H1 (cell line): ENCODE results near the gene CAMTA1. TPM values are rescaled to one million over a fixed set of nuclear protein-coding genes. Genes with fewer than 3 reads are reported as not detected.

Source experiments
- CTCF ChIA-PET: fragments of 300-600 bp; sonication (Branson Sonifier 250); formaldehyde crosslinking; loops from one replicate; lab custom pipeline; 2021; ENCODE audit not compliant: partially characterized antibody; lab: Charles Lee
- POLR2A ChIA-PET: fragments of 300-600 bp; sonication (Branson Sonifier 250); formaldehyde crosslinking; loops from one replicate; lab custom pipeline; 2021; ENCODE audit warnings: inconsistent platforms; ENCODE audit not compliant: partially characterized antibody; lab: Charles Lee
- DNase-seq, 2 experiments: peaks; one replicate each; pipeline versions ENCODE4 v3.0.0 to v3.0.0-alpha.2; 2010 to 2022; ENCODE audit warnings: low spot score in 2 of 2, low read depth in 1 of 2, mixed read lengths in 1 of 2
- FAIRE-seq: peaks from 2 replicates; lab custom pipeline; 2011; peaks lifted over from hg19 to GRCh38; lab: Jason Lieb, UNC
- H2AFZ ChIP-seq: 2 replicates; pipeline ENCODE4 v1.8.1; 2012; ENCODE audit warnings: low read length, inconsistent platforms
- H2AK5ac ChIP-seq: 2 replicates; pipeline ENCODE4 v1.6.1; 2013; ENCODE audit warnings: low read depth, low read length
- H2BK120ac ChIP-seq: replicated peaks from 2 replicates; pipeline ENCODE3; 2013; ENCODE audit warnings: low read depth, low read length, inconsistent platforms
- H2BK12ac ChIP-seq: 2 replicates; pipeline ENCODE4 v1.6.1; 2013; ENCODE audit warnings: low read depth, low read length
- H2BK15ac ChIP-seq: 2 replicates; pipeline ENCODE4 v1.6.1; 2013; ENCODE audit warnings: low read length
- H2BK20ac ChIP-seq: 2 replicates; pipeline ENCODE4 v1.6.1; 2013; ENCODE audit warnings: low read length
- H2BK5ac ChIP-seq: 2 replicates; pipeline ENCODE4 v1.6.1; 2013; ENCODE audit warnings: low read depth, low read length
- H3K14ac ChIP-seq: 2 replicates; pipeline ENCODE4 v1.6.1; 2013; ENCODE audit warnings: inconsistent platforms; ENCODE audit not compliant: insufficient read length
- H3K18ac ChIP-seq: 2 replicates; pipeline ENCODE4 v1.6.1; 2013; ENCODE audit warnings: low read length; ENCODE audit errors: extremely low read depth
- H3K23ac ChIP-seq: 2 replicates; pipeline ENCODE4 v1.6.1; 2013; ENCODE audit warnings: inconsistent platforms; ENCODE audit not compliant: insufficient read length
- H3K23me2 ChIP-seq: 2 replicates; pipeline ENCODE4 v1.6.1; 2013; ENCODE audit warnings: low read depth, low read length
- H3K27ac ChIP-seq: 2 replicates; pipeline ENCODE4 v1.6.1; 2011; ENCODE audit warnings: low read depth, low read length, inconsistent platforms
- H3K27me3 ChIP-seq, 4 experiments: replicated peaks in 1 of 4; 1 replicate in 1 of 4; 2 replicates in 3 of 4; pipeline versions ENCODE4 v1.6.1 to v1.8.1; 2011 to 2013; ENCODE audit warnings: low read length in 3 of 4, mild to moderate bottlenecking in 3 of 4, inconsistent platforms in 2 of 4, mixed read lengths in 2 of 4, moderate library complexity in 1 of 4; ENCODE audit not compliant: control insufficient read depth in 3 of 4, insufficient read depth in 3 of 4; ENCODE audit errors: extremely low read depth in 1 of 4
- H3K36me3 ChIP-seq, 4 experiments: 2 replicates each; pipeline versions ENCODE4 v1.6.1 to v1.8.1; 2011 to 2013; ENCODE audit warnings: mild to moderate bottlenecking in 4 of 4, low read length in 3 of 4, moderate library complexity in 2 of 4, control low read depth in 1 of 4, inconsistent platforms in 1 of 4; ENCODE audit not compliant: insufficient read depth in 4 of 4, control insufficient read depth in 2 of 4
- H3K4ac ChIP-seq: replicated peaks from 2 replicates; pipeline ENCODE3; 2013; ENCODE audit warnings: low read length, low read depth, mixed read lengths, inconsistent platforms; ENCODE audit not compliant: insufficient read length
- H3K4me1 ChIP-seq, 4 experiments: replicated peaks in 1 of 4; 1 replicate in 1 of 4; 2 replicates in 3 of 4; pipeline versions ENCODE4 v1.6.1 to v1.8.1; 2011 to 2013; ENCODE audit warnings: low read length in 3 of 4, inconsistent platforms in 2 of 4, mixed read lengths in 1 of 4; ENCODE audit not compliant: insufficient read depth in 4 of 4, control insufficient read depth in 3 of 4
- H3K4me2 ChIP-seq, 2 experiments: 2 replicates each; pipeline versions ENCODE4 v1.6.1 to v1.8.1; 2011 to 2013; ENCODE audit warnings: low read depth in 2 of 2, low read length in 2 of 2, control low read depth in 1 of 2, inconsistent platforms in 1 of 2, mild to moderate bottlenecking in 1 of 2; ENCODE audit not compliant: insufficient read depth in 1 of 2
- H3K4me3 ChIP-seq, 4 experiments: fragments of 200-600, 300-600 bp in 1 of 4; sonication (generic), shearing (Covaris generic), sonication (Bioruptor Twin) in 1 of 4; 2 replicates each; pipeline versions ENCODE4 v1.5.1 to v1.8.1; 2011 to 2016; ENCODE audit warnings: low read length in 4 of 4, low read depth in 3 of 4, control low read depth in 2 of 4, inconsistent platforms in 2 of 4, mild to moderate bottlenecking in 2 of 4, mixed read lengths in 1 of 4, moderate library complexity in 1 of 4; ENCODE audit not compliant: insufficient read depth in 2 of 4; ENCODE audit errors: extremely low read depth in 1 of 4
- H3K56ac ChIP-seq: replicated peaks from 2 replicates; pipeline ENCODE3; 2013; ENCODE audit warnings: low read depth, mild to moderate bottlenecking, mixed read lengths, low read length, inconsistent platforms; ENCODE audit not compliant: insufficient read length
- H3K79me1 ChIP-seq: 2 replicates; pipeline ENCODE4 v1.6.1; 2013; ENCODE audit warnings: low read depth, low read length, control low read depth
- H3K79me2 ChIP-seq, 2 experiments: 2 replicates each; pipeline versions ENCODE4 v1.6.1 to v1.8.1; 2012 to 2013; ENCODE audit warnings: low read length in 2 of 2, mild to moderate bottlenecking in 2 of 2, inconsistent platforms in 1 of 2; ENCODE audit not compliant: insufficient read depth in 2 of 2, control insufficient read depth in 1 of 2
- H3K9ac ChIP-seq, 4 experiments: replicated peaks in 1 of 4; 1 replicate in 1 of 4; 2 replicates in 3 of 4; pipeline versions ENCODE4 v1.6.1 to v1.8.1; 2011 to 2013; ENCODE audit warnings: low read depth in 3 of 4, low read length in 3 of 4, control low read depth in 2 of 4, mild to moderate bottlenecking in 2 of 4, moderate library complexity in 2 of 4, inconsistent platforms in 1 of 4; ENCODE audit errors: extremely low read depth in 1 of 4
- H3K9me3 ChIP-seq, 2 experiments: 2 replicates each; pipeline versions ENCODE4 v1.6.1 to v1.8.1; 2012 to 2013; ENCODE audit warnings: mild to moderate bottlenecking in 2 of 2, moderate library complexity in 2 of 2, control low read depth in 1 of 2, inconsistent platforms in 1 of 2, low read depth in 1 of 2, low read length in 1 of 2, mixed read lengths in 1 of 2; ENCODE audit not compliant: insufficient read depth in 2 of 2
- H4K20me1 ChIP-seq, 2 experiments: replicated peaks in 1 of 2; 2 replicates each; pipeline versions ENCODE3 to v1.8.1; 2011 to 2013; ENCODE audit warnings: inconsistent platforms in 2 of 2, low read length in 2 of 2, mild to moderate bottlenecking in 1 of 2; ENCODE audit not compliant: insufficient read depth in 2 of 2, control insufficient read depth in 1 of 2
- H4K5ac ChIP-seq: 2 replicates; pipeline ENCODE4 v1.6.1; 2013; ENCODE audit warnings: low read length, low read depth, mixed read lengths, inconsistent platforms; ENCODE audit not compliant: insufficient read length
- H4K8ac ChIP-seq: 2 replicates; pipeline ENCODE4 v1.8.0; 2013; ENCODE audit warnings: mild to moderate bottlenecking, moderate library complexity, low read length, inconsistent platforms; ENCODE audit not compliant: insufficient read depth; ENCODE audit errors: extremely low read depth
- H4K91ac ChIP-seq: replicated peaks from 2 replicates; pipeline ENCODE3; 2013; ENCODE audit warnings: low read length, mixed read lengths, inconsistent platforms; ENCODE audit not compliant: insufficient read length
- TBP ChIP-seq: IDR thresholded peaks from 2 replicates; pipeline ENCODE4 v1.6.1; 2011; ENCODE audit warnings: low read depth, low read length, improper control_type of control experiment
- YY1 ChIP-seq: IDR thresholded peaks from 2 replicates; pipeline ENCODE4 v1.6.1; 2011; ENCODE audit warnings: low read depth, mild to moderate bottlenecking, low read length
- WGBS, 2 experiments: shearing (Covaris generic) in 1 of 2; methylation state at CpG; one replicate each; pipeline versions ENCODE4 v1.1.6 to v1.1.7; 2013 to 2015; ENCODE audit warnings: low lambda C conversion rate in 2 of 2, mixed read lengths in 2 of 2, inconsistent platforms in 1 of 2, low coverage in 1 of 2, missing lambda C conversion rate in 1 of 2; ENCODE audit not compliant: insufficient replicate concordance in 2 of 2, insufficient coverage in 1 of 2, insufficient read length in 1 of 2; ENCODE audit errors: extremely low coverage in 1 of 2, missing lambda C conversion rate in 1 of 2; 5-methylcytosine and 5-hydroxymethylcytosine counted together
- polyA plus RNA-seq, 7 experiments: library from polyadenylated mRNA; depleted of rRNA in 3 of 7; stranded (reverse) in 5 of 7; unstranded in 2 of 7; fragments of >200 nt in 5 of 7; fragments of 200-250 nt in 2 of 7; gene quantifications; 1 replicate in 5 of 7; 2 replicates in 1 of 7; 4 replicates in 1 of 7; pipeline versions ENCODE4 v1.2.1 to v1.2.3, GENCODE V29; 2011 to 2013; ENCODE audit warnings: missing spikeins in 2 of 7, mixed read lengths in 2 of 7
- total RNA-seq: library from RNA; stranded (reverse); fragmentation: NEBNext Ultra II Directional; extraction: Animal tissue kit (Norgen Biotek cat#: 25700); gene quantifications from 2 replicates; pipeline ENCODE4 v1.2.1, GENCODE V29; 2021

CAMTA1 gene
- total and polyA plus RNA-seq, 2 of the 8 experiments (the other 6 are each of a cell fraction or from before 2014, with no cell fraction given) = 65.0 to 119 TPM

GRCh38 chr1:7012461-7012924 is 227.2 kb downstream of the CAMTA1 start:
- H3K4me2 ChIP-seq = no peak overlapping the region
- TF ChIP-seq YY1 (no peak), TBP (no peak)
- no peak overlapping the region for H2AFZ ChIP-seq
- no peaks in the 10 kb centered on the region for H3K27me3 ChIP-seq
- DNase-seq = no peak
- no peak overlapping the region for H3K56ac ChIP-seq
- H2BK12ac ChIP-seq = no peak overlapping the region
- no peaks in the 10 kb centered on the region for H3K36me3 ChIP-seq
- no peak overlapping the region for H4K8ac ChIP-seq
- H3K79me1 ChIP-seq = no peaks in the 10 kb centered on the region
- H3K9me3 ChIP-seq = no peaks in the 10 kb centered on the region
- no peak overlapping the region for H4K5ac ChIP-seq
- no peaks in the 10 kb centered on the region for H3K23me2 ChIP-seq
- POLR2A ChIA-PET = no interaction called here
- CTCF ChIA-PET = interaction anchor here (1.3 to 2.6 kb wide), 2 partner anchors 11 to 58 kb away, joined by 4 to 10 read pairs; no protein-coding TSS in a partner anchor
- no peak overlapping the region for H3K14ac ChIP-seq
- H4K91ac ChIP-seq = no peak overlapping the region
- no peak overlapping the region for H3K23ac ChIP-seq
- H2BK120ac ChIP-seq = no peak overlapping the region
- no peak overlapping the region for H3K4me3 ChIP-seq
- H4K20me1 ChIP-seq = no peaks in the 10 kb centered on the region
- no peak overlapping the region for H3K18ac ChIP-seq
- H2BK15ac ChIP-seq = no peak overlapping the region
- no peak overlapping the region for H2BK20ac ChIP-seq
- FAIRE-seq = no peak
- no peak overlapping the region for H2BK5ac ChIP-seq
- no peaks in the 10 kb centered on the region for H3K79me2 ChIP-seq
- no peak overlapping the region for H2AK5ac ChIP-seq
- H3K4me1 ChIP-seq = no peaks in the 10 kb centered on the region
- H3K9ac ChIP-seq = no peak overlapping the region
- H3K4ac ChIP-seq = no peak overlapping the region
- H3K27ac ChIP-seq = no peak overlapping the region
- WGBS, 2 experiments = 95% methylated on average over 14 of the region's 14 CpGs; no CpG with 5 or more reads in 1 of the 2 experiments
